ENCODE measurements around the gene LRRIQ3. TPM values are rescaled to one million over a fixed set of nuclear protein-coding genes. Genes with fewer than 3 reads are reported as not detected.

LRRIQ3 gene
- total and polyA plus RNA-seq, 9 of the 15 experiments (the other 6 are each of a cell fraction or from before 2014, with no cell fraction given): 0.27 to 2.8 (median 1.7) TPM

DNA sequence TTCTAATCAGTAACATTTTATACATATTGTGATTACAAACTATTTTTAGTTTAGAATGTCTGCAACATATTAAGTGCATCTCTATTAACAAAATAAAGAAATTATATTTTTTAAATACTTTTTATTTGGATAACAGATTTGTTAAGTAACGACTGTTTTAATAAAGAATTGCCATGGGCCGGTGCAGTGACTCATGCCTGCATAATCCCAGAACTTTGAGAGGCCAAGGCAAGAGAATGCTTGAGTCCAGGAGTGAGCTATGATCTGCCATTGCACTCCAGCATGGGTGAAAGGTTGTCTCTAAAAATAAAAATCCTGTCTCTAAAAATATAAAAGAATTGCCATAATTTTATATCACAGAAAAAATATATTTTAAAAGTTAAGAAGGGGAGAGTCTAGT, 4.1 kb downstream of the LRRIQ3 start (continued):
- no peak for TF ChIP-seq ZBED1 (IDR thresholded peaks at IDR 0.05)

DNA sequence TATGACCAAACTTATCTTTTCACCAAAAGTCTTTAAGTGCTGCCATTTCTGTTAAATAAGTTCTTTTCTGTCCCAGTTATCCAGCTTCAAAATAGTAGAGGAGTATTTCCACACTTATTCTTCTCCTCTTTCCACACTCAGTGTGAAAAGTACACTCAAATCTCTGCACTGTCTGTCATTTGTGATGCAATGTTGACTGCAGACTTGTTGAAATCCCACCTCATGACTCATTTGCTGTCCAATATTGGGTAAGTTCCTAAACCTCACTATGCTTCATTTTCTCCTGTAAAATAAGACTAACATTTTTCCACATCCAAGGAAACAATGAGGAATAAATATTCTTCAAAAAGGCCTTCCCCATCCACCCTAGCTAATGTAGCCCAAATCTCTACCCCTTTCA, 17.5 kb downstream of the LRRIQ3 start:
- Histone ChIP-seq H3K27me3 (ENCODE audit: control insufficient read depth in 2 of 2, insufficient read depth in 2 of 2, low read length in 2 of 2) (no peaks in the 10 kb centered on the region), H4K20me1 (replicated peaks; ENCODE audit: control insufficient read depth, insufficient read depth, low read length) (no peaks in the 10 kb centered on the region), H3K4me1 (replicated peaks in 1 of 2; ENCODE audit: control insufficient read depth in 2 of 2, insufficient read depth in 2 of 2, low read length in 2 of 2) (no peaks in the 10 kb centered on the region), H2AFZ (ENCODE audit: low read depth, low read length) (no peak overlapping the region), H3K36me3 (ENCODE audit: control insufficient read depth, insufficient read depth, low read length) (no peaks in the 10 kb centered on the region), H3K9ac (ENCODE audit: insufficient read depth in 1 of 2, low read depth in 2 of 2, low read length in 2 of 2) (no peak overlapping the region), H3K9me1 (ENCODE audit: control insufficient read depth, insufficient read depth, low read length) (no peaks in the 10 kb centered on the region), H3K4me3 (no peak overlapping the region), H3K4me2 (ENCODE audit: insufficient read depth, low read length) (no peak overlapping the region), H3K27ac (ENCODE audit: extremely low read depth, low read depth, low read length) (no peak overlapping the region), H3K9me3 (replicated peaks; ENCODE audit: control insufficient read depth, insufficient read depth, low read depth, low read length) (no peaks in the 10 kb centered on the region), H3K79me2 (ENCODE audit: control insufficient read depth, insufficient read depth, low read length) (no peaks in the 10 kb centered on the region)
- no TSS peak for BruUV-seq (replicated peaks)
- in situ Hi-C loops (cut with MboI): no loop called here
- FAIRE-seq: no peak
- ATAC-seq: no peak
- intact Hi-C loops (cut with micrococcal nuclease): no loop called here
- POLR2A ChIA-PET: no interaction called here
- CTCF ChIA-PET (ENCODE audit: low intra/inter-chr PET ratio): no interaction called here
- DNase-seq (ENCODE audit: extremely low read depth in 1 of 4, low spot score in 3 of 4): no peak
- TF ChIP-seq ZNF766 (CRISPR knock-in tag; conservative IDR thresholded peaks at IDR 0.05) (no peak), KDM1A (IDR thresholded peaks at IDR 0.05) (no peak), CHD1 (IDR thresholded peaks at IDR 0.05; ENCODE audit: low read length) (no peak), FOS (IDR thresholded peaks at IDR 0.05; ENCODE audit: extremely low read depth, insufficient read length) (no peak), FOXK1 (CRISPR knock-in tag; IDR thresholded peaks at IDR 0.05; ENCODE audit: borderline replicate concordance) (no peak), ZFPM2 (CRISPR knock-in tag; IDR thresholded peaks at IDR 0.05) (no peak), ZNF764 (CRISPR knock-in tag; IDR thresholded peaks at IDR 0.05; ENCODE audit: low read depth) (no peak), CBX8 (IDR thresholded peaks at IDR 0.05; ENCODE audit: borderline replicate concordance, extremely low read depth, low read depth, low read length, poor library complexity, severe bottlenecking) (no peak), NFYB (IDR thresholded peaks at IDR 0.05; ENCODE audit: extremely low read depth, insufficient read length) (no peak), FIP1L1 (IDR thresholded peaks at IDR 0.05; ENCODE audit: low read depth, low read length, poor library complexity, severe bottlenecking) (no peak), RCOR1 (IDR thresholded peaks at IDR 0.05; ENCODE audit: borderline replicate concordance in 1 of 2, low read depth in 2 of 2, low read length in 2 of 2) (no peak)
- TF ChIP-seq, protein P1, sequence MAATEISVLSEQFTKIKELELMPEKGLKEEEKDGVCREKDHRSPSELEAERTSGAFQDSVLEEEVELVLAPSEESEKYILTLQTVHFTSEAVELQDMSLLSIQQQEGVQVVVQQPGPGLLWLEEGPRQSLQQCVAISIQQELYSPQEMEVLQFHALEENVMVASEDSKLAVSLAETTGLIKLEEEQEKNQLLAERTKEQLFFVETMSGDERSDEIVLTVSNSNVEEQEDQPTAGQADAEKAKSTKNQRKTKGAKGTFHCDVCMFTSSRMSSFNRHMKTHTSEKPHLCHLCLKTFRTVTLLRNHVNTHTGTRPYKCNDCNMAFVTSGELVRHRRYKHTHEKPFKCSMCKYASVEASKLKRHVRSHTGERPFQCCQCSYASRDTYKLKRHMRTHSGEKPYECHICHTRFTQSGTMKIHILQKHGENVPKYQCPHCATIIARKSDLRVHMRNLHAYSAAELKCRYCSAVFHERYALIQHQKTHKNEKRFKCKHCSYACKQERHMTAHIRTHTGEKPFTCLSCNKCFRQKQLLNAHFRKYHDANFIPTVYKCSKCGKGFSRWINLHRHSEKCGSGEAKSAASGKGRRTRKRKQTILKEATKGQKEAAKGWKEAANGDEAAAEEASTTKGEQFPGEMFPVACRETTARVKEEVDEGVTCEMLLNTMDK (IDR thresholded peaks at IDR 0.05; ENCODE audit: borderline replicate concordance, insufficient read depth, low read depth, low read length, poor library complexity, severe bottlenecking): no peak
- TF ChIP-seq, protein P2, sequence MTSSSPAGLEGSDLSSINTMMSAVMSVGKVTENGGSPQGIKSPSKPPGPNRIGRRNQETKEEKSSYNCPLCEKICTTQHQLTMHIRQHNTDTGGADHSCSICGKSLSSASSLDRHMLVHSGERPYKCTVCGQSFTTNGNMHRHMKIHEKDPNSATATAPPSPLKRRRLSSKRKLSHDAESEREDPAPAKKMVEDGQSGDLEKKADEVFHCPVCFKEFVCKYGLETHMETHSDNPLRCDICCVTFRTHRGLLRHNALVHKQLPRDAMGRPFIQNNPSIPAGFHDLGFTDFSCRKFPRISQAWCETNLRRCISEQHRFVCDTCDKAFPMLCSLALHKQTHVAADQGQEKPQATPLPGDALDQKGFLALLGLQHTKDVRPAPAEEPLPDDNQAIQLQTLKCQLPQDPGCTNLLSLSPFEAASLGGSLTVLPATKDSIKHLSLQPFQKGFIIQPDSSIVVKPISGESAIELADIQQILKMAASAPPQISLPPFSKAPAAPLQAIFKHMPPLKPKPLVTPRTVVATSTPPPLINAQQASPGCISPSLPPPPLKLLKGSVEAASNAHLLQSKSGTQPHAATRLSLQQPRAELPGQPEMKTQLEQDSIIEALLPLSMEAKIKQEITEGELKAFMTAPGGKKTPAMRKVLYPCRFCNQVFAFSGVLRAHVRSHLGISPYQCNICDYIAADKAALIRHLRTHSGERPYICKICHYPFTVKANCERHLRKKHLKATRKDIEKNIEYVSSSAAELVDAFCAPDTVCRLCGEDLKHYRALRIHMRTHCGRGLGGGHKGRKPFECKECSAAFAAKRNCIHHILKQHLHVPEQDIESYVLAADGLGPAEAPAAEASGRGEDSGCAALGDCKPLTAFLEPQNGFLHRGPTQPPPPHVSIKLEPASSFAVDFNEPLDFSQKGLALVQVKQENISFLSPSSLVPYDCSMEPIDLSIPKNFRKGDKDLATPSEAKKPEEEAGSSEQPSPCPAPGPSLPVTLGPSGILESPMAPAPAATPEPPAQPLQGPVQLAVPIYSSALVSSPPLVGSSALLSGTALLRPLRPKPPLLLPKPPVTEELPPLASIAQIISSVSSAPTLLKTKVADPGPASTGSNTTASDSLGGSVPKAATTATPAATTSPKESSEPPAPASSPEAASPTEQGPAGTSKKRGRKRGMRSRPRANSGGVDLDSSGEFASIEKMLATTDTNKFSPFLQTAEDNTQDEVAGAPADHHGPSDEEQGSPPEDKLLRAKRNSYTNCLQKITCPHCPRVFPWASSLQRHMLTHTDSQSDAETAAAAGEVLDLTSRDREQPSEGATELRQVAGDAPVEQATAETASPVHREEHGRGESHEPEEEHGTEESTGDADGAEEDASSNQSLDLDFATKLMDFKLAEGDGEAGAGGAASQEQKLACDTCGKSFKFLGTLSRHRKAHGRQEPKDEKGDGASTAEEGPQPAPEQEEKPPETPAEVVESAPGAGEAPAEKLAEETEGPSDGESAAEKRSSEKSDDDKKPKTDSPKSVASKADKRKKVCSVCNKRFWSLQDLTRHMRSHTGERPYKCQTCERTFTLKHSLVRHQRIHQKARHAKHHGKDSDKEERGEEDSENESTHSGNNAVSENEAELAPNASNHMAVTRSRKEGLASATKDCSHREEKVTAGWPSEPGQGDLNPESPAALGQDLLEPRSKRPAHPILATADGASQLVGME (CRISPR knock-in tag; IDR thresholded peaks at IDR 0.05): no peak
